Epidermal melanocyte (primary cell): ENCODE measurements around the gene PLEKHA7.
"Not testable (repeated sequence)": the region's sequence is repeated elsewhere in the genome, so short reads cannot be mapped to it uniquely, and the experiment has no call there.

Source experiments
- DNase-seq: peaks from one replicate; pipeline ENCODE4 v3.0.0; 2011; ENCODE audit warnings: low spot score; ENCODE audit not compliant: insufficient read length

PLEKHA7 gene

DNA sequence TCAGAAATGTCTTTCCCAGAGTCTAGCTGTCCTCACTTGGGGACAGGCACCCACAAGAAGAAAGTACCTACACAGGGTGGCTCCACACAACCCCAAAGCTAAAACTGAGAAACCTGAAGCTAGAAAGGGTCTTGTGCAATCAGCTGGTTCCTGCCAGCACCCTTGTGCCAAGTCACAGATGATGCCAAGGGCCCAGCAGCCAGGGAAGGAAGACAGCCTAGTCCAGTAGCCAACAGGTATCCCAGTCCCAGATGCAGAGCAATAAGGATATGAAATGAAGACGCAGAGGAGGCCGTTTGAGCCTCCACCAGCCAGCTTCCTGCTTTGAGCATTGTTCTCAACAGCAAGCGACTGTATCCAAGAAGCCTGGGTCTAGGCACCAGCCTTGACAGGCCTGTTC, 6.1 kb downstream of the PLEKHA7 start:
- DNase-seq: no peak

GRCh38 chr11:17005646-17006045, 8.6 kb downstream of the PLEKHA7 start:
- no peak for DNase-seq

DNA sequence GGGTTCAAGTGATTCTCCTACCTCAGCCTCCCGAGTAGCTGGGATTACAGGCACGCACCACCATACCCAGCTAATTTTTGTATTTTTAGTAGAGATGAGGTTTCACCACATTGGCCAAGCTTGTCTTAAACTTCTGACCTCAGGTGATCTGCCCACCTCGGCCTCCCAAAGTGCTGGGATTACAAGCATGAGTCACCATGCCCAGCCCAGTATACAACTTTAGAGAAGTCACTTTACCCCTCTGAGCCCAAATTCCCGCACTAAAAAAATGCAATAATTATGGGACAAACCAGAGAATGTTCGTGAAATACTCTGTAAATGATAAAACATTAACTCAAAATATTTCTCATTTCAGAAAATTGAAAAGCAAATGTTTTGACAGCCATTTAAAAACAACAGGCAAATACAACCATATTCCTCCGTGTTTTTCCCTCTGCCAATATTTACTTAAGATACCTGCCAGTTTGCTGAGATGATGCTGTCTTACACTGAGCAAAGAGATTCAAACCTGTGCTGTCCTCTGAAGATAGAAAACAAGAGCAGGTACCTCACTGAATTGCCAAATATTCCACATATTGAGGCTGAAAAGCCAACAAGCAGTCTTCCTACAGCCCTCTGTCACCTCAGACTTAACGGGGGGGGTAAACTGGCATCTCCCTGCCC, 9.6 kb downstream of the PLEKHA7 start:
- no peak for DNase-seq

DNA sequence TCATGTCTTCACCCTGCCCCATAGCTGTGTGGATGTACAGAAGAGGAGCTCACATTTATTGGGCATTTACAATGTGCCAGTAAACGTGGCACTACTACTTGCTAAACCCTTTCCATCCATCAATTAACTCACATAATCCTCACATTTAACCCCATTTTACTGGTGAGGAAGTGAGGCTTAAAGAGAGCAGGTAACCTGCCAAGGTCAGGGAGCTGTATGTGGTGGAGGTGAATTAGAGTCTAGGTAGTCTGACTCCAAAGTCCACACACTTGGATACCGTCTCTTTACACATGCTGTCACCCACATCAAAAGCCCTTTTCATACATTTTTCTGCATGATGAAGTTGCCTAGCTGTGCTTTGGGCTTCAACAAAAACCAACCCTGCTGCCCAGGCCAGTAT, 10.8 kb downstream of the PLEKHA7 start:
- no peak for DNase-seq

DNA sequence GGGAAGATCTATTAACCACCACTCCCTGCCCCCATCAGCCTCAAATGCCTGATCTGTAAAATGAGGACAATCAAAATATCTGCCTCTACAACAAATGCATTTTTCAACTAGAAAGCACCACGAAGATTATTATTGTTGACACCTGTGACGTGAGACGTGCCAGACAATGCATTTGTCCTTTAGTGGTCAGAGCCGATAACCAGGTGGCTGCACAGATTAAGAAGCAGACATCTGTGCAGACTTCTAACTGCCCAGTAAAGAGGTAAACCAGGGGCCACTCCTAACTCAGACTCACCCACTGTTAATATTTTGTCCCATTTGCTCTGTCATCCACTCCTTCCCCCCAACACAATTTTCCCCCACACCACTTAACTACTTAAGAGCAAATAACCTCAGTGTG, 11.7 kb downstream of the PLEKHA7 start:
- no peak for DNase-seq

- no peak for DNase-seq
Measured at GRCh38 chr11:17001806-17002205, 12.4 kb downstream of the PLEKHA7 start.

GRCh38 chr11:17000987-17001386, 13.2 kb downstream of the PLEKHA7 start:
- no peak for DNase-seq

- DNase-seq: not testable (repeated sequence)
Measured at GRCh38 chr11:17000253-17000652, 14.0 kb downstream of the PLEKHA7 start.

- no peak for DNase-seq
Measured at GRCh38 chr11:16999116-16999515, 15.1 kb downstream of the PLEKHA7 start.

GRCh38 chr11:16997624-16998023, 16.6 kb downstream of the PLEKHA7 start:
- no peak for DNase-seq

GRCh38 chr11:16993495-16993894, 20.7 kb downstream of the PLEKHA7 start:
- no peak for DNase-seq

DNA sequence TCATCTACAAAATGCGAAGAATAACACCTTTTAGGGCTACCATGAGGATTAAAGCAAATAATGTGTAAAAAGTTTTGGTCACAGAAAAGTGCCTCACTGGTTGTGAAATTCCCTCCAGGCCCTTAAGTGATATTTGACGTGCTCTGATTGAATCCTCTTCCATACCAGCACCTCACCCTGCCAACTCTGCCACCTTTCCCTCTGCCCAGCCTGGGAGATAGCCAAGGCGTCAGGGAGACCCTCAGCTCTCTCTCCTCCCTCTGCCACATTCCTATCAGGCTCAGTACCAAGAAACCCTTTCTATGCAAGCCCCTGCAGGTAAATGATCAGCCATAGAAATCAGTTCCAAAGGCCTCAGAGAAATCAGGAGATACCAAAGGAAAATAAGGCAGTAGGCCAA, 21.4 kb downstream of the PLEKHA7 start:
- DNase-seq: no peak

DNA sequence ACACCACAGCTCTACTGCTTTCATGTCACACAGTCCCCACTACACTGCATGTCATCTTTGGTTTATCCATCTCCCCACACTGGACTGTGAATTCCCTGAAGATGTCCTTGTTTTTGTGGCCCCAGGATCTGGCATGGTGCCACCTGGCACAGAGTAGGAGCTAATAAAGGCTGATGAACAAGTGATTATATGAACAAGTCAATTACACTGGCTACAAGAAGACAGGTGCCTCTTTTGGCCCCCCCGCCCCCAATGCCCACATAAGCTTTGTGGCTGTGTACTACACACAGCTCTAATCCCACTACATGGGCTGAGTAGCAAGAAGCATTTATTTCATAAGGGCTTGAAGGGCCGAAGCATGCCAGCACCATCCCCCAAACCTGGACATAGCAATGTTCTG, 24.7 kb downstream of the PLEKHA7 start:
- no peak for DNase-seq

GRCh38 chr11:16987205-16987568, 27.0 kb downstream of the PLEKHA7 start:
- DNase-seq: no peak

GRCh38 chr11:16986434-16987204, 27.6 kb downstream of the PLEKHA7 start:
- DNase-seq: no peak

- DNase-seq: no peak
Measured at GRCh38 chr11:16985297-16985696, 28.9 kb downstream of the PLEKHA7 start.

- DNase-seq: no peak
Measured at GRCh38 chr11:16984229-16984628, 30.0 kb downstream of the PLEKHA7 start.

GRCh38 chr11:16982809-16983208, 31.4 kb downstream of the PLEKHA7 start:
- no peak for DNase-seq

- no peak for DNase-seq
Measured at GRCh38 chr11:16982256-16982671, 31.9 kb downstream of the PLEKHA7 start.

DNA sequence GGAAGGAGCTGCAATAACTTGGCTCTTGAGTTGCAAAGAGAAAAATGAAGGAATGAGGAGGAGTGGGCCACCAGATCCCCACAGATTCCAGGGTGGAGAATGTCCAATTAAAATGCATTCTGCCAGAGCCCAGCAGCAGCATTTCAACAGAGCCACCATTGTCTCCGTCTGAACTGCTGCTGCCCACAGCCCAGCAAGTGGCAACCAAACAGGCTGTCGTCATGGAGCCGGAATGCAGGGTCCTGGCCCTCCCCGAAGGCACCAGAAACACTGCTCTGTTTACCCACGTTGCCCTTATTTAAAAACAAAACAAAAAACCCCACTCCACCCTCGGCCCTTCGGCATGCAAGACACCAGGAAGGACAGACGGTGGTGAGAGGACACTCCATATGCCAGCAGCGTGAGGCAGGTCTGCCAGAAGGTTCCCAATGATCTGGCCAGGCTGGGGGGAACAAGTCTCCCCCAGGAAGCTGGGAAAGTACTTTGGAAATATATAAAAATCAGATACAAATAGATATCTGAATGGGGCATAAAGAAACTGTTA, 32.5 kb downstream of the PLEKHA7 start:
- DNase-seq: peak; percentile 77

GRCh38 chr11:16979703-16980622, 34.3 kb downstream of the PLEKHA7 start:
- DNase-seq: no peak

DNA sequence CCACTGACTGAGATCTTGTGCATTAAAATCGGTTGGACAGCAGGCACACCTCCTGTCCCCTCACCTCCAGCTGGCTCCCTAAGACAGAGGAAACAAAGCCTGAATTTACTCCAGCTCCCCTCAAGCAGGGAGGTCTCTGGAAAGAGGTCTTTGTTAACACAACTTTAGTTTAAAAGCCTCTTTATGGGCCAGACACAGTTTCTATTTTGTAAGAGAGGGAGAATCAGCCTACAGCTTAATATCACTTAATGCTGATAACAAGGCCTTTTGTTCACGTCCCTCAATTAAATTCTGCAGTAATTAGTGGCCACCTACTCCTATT, 36.3 kb downstream of the PLEKHA7 start:
- DNase-seq: no peak
